HCT116 (cell line): ENCODE data around the gene PPTC7. TPM values are rescaled to one million over a fixed set of nuclear protein-coding genes. Genes with fewer than 3 reads are reported as not detected.

Experiments used
- ATAC-seq: fragments of 200-7000 bp; cut with Tn5 transposase; 2 replicates; pipeline ENCODE4 v1.9.1; 2020; ENCODE audit warnings: mild to moderate bottlenecking, moderate library complexity
- BruUV-seq: library from RNA; stranded (reverse); fragments of 400-500 nt; replicated peaks from 2 replicates; lab custom pipeline; 2021; lab: Mats Ljungman, UMichigan
- CTCF ChIA-PET: fragments of 300-600 bp; sonication (Branson Sonifier 250); formaldehyde crosslinking; loops from one replicate; lab custom pipeline; 2021; ENCODE audit warnings: antibody characterized with exemption; lab: Charles Lee
- POLR2A ChIA-PET: fragments of 300-600, 350-600 bp; sonication (Branson Sonifier 250); formaldehyde crosslinking; loops from one replicate; lab custom pipeline; 2021; ENCODE audit warnings: antibody characterized with exemption; lab: Charles Lee
- RAD21 ChIA-PET, 2 experiments: fragments of 300-600 bp; sonication (Branson Sonifier 250); formaldehyde crosslinking; loops; one replicate each; lab custom pipeline; 2023; ENCODE audit warnings: low total read pairs in 2 of 2; ENCODE audit not compliant: uncharacterized antibody in 2 of 2, unreplicated experiment in 2 of 2, low non-redundant PET in 1 of 2; lab: Charles Lee
- DNase-seq: peaks from one replicate; pipeline ENCODE4 v3.0.0-alpha.2; 2010; ENCODE audit warnings: low read depth, low spot score
- H2AFZ ChIP-seq: fragments of 200-600 bp; shearing (Covaris generic), sonication (generic); 2 replicates; pipeline ENCODE4 v1.6.1; 2017; ENCODE audit warnings: low read depth, mixed run types, mixed read lengths, antibody characterized with exemption, low read length; ENCODE audit not compliant: poor library complexity, severe bottlenecking
- H3K27ac ChIP-seq: 2 replicates; pipeline ENCODE4 v1.5.1; 2012; ENCODE audit warnings: low read depth, low read length
- H3K27me3 ChIP-seq: fragments of 200-600 bp; sonication (generic); 2 replicates; pipeline ENCODE4 v1.6.1; 2016; ENCODE audit warnings: mixed run types, low read length, mixed read lengths; ENCODE audit not compliant: insufficient read depth
- H3K36me3 ChIP-seq, 2 experiments: fragments of 200-500 bp in 1 of 2; fragments of 200-600 bp in 1 of 2; sonication (Bioruptor generic) in 1 of 2; sonication (generic) in 1 of 2; 2 replicates each; pipeline versions ENCODE4 v1.5.1 to v1.6.1; 2014 to 2016; ENCODE audit warnings: low read length in 2 of 2, inconsistent platforms in 1 of 2, mixed read lengths in 1 of 2, mixed run types in 1 of 2; ENCODE audit not compliant: insufficient read depth in 2 of 2, control insufficient read depth in 1 of 2
- H3K4me1 ChIP-seq, 2 experiments: fragments of 200-600 bp in 1 of 2; sonication (generic) in 1 of 2; 2 replicates each; pipeline versions ENCODE4 v1.5.1 to v1.6.1; 2012 to 2017; ENCODE audit warnings: low read length in 2 of 2, inconsistent platforms in 1 of 2, mild to moderate bottlenecking in 1 of 2, mixed read lengths in 1 of 2, mixed run types in 1 of 2, moderate library complexity in 1 of 2; ENCODE audit not compliant: insufficient read depth in 2 of 2, control insufficient read depth in 1 of 2
- H3K4me2 ChIP-seq: fragments of 200-600 bp; sonication (generic); 2 replicates; pipeline ENCODE4 v1.6.1; 2017; ENCODE audit warnings: mixed run types, low read length, mixed read lengths
- H3K4me3 ChIP-seq, 2 experiments: fragments of 200-600 bp in 1 of 2; sonication (generic) in 1 of 2; replicated peaks in 1 of 2; 2 replicates each; pipeline ENCODE4 v1.5.1; 2011 to 2016; ENCODE audit warnings: low read length in 2 of 2, control low read depth in 1 of 2, low read depth in 1 of 2, mild to moderate bottlenecking in 1 of 2, mixed read lengths in 1 of 2, mixed run types in 1 of 2
- H3K79me2 ChIP-seq: fragments of 200-600 bp; sonication (generic); 2 replicates; pipeline ENCODE4 v1.6.1; 2017; ENCODE audit warnings: mild to moderate bottlenecking, mixed run types, low read length, moderate library complexity, mixed read lengths; ENCODE audit not compliant: insufficient read depth
- H3K9ac ChIP-seq: fragments of 200-600 bp; sonication (generic); 2 replicates; pipeline ENCODE4 v1.6.1; 2016; ENCODE audit warnings: low read length, mixed read lengths
- H3K9me2 ChIP-seq: fragments of 200-600 bp; sonication (generic), shearing (Covaris generic); 2 replicates; pipeline ENCODE4 v1.6.1; 2017; ENCODE audit warnings: mixed run types, mild to moderate bottlenecking, moderate library complexity; ENCODE audit not compliant: insufficient read depth
- H3K9me3 ChIP-seq, 2 experiments: fragments of 200-500 bp in 1 of 2; fragments of 200-600 bp in 1 of 2; sonication (Bioruptor generic) in 1 of 2; sonication (generic) in 1 of 2; 2 replicates each; pipeline ENCODE4 v1.6.1; 2014 to 2017; ENCODE audit warnings: low read length in 2 of 2, mixed read lengths in 2 of 2, inconsistent platforms in 1 of 2, low read depth in 1 of 2, mild to moderate bottlenecking in 1 of 2, mixed run types in 1 of 2, moderate library complexity in 1 of 2; ENCODE audit not compliant: control insufficient read depth in 1 of 2, insufficient read depth in 1 of 2
- H4K20me1 ChIP-seq: fragments of 200-600 bp; sonication (generic), shearing (Covaris generic); 2 replicates; pipeline ENCODE4 v1.6.1; 2017; ENCODE audit warnings: mixed run types, mild to moderate bottlenecking, moderate library complexity; ENCODE audit not compliant: insufficient read depth
- CBX3 ChIP-seq: IDR thresholded peaks from 2 replicates; pipeline ENCODE4 v1.6.1; 2012; ENCODE audit warnings: low read depth
- CEBPB ChIP-seq: IDR thresholded peaks from 2 replicates; pipeline ENCODE4 v1.6.1; 2012; ENCODE audit warnings: low read depth
- EGR1 ChIP-seq: IDR thresholded peaks from 2 replicates; pipeline ENCODE4 v1.6.1; 2012; ENCODE audit warnings: low read depth
- ELF1 ChIP-seq: IDR thresholded peaks from 2 replicates; pipeline ENCODE4 v1.6.1; 2012; ENCODE audit warnings: low read depth, borderline replicate concordance
- EZH2 ChIP-seq: fragments of 200-600 bp; sonication (generic); IDR thresholded peaks from 2 replicates; pipeline ENCODE4 v1.6.1; 2017; ENCODE audit warnings: antibody characterized with exemption, mixed run types
- EZH2phosphoT487 ChIP-seq: fragments of 200-600 bp; IDR thresholded peaks from 2 replicates; pipeline ENCODE4 v1.6.1; 2018; ENCODE audit warnings: antibody characterized with exemption, borderline replicate concordance
- JUND ChIP-seq: IDR thresholded peaks from 2 replicates; pipeline ENCODE4 v1.6.1; 2012
- POLR2A ChIP-seq: IDR thresholded peaks from 2 replicates; pipeline ENCODE4 v1.7.0; 2011; ENCODE audit warnings: borderline replicate concordance; ENCODE audit not compliant: insufficient read depth, insufficient read length; ENCODE audit errors: extremely low read depth
- RAD21 ChIP-seq: IDR thresholded peaks from 2 replicates; pipeline ENCODE4 v1.6.1; 2012; ENCODE audit warnings: low read depth, mild to moderate bottlenecking
- REST ChIP-seq: IDR thresholded peaks from 2 replicates; pipeline ENCODE4 v1.6.1; 2012; ENCODE audit warnings: low read depth
- SIN3A ChIP-seq: IDR thresholded peaks from 2 replicates; pipeline ENCODE4 v1.6.1; 2012; ENCODE audit warnings: low read depth
- SRF ChIP-seq: IDR thresholded peaks from 2 replicates; pipeline ENCODE4 v1.6.1; 2012; ENCODE audit warnings: low read depth
- YY1 ChIP-seq: IDR thresholded peaks from 2 replicates; pipeline ENCODE4 v1.6.1; 2011; ENCODE audit warnings: low read length, low read depth, moderate library complexity, mild to moderate bottlenecking; ENCODE audit not compliant: insufficient replicate concordance; ENCODE audit errors: extremely low read depth
- ZFX ChIP-seq: fragments of 450-650 bp; IDR thresholded peaks from 2 replicates; pipeline ENCODE4 v1.6.1; 2017
- ZNF274 ChIP-seq: fragments of 200-500 bp; sonication (Bioruptor generic); IDR thresholded peaks from 2 replicates; pipeline ENCODE4 v1.6.1; 2014; ENCODE audit warnings: mild to moderate bottlenecking, low read depth, low read length, inconsistent platforms
- intact Hi-C: fragments of 100-400 bp; cut with micrococcal nuclease; formaldehyde crosslinking; loops from 2 replicates; pipeline ENCODE4 v1.10.0; 2022
- total RNA-seq: library from RNA; stranded (reverse); gene quantifications from one replicate; pipeline ENCODE4 v1.2.1, GENCODE V29; 2021; ENCODE audit not compliant: unreplicated experiment
- TF ChIP-seq, protein P1 (sequence below), 3 experiments: fragments of 200-600 bp in 1 of 3; sonication (generic) in 1 of 3; IDR thresholded peaks in 2 of 3; conservative IDR thresholded peaks in 1 of 3; 2 replicates each; pipeline ENCODE4 v1.5.1; 2012 to 2017; ENCODE audit warnings: low read depth in 2 of 3, low read length in 2 of 3, antibody characterized with exemption in 1 of 3, borderline replicate concordance in 1 of 3, control low read depth in 1 of 3, mild to moderate bottlenecking in 1 of 3, mixed read lengths in 1 of 3, mixed run types in 1 of 3, moderate library complexity in 1 of 3; ENCODE audit not compliant: insufficient read depth in 1 of 3
- TF ChIP-seq, protein P2 (sequence below): IDR thresholded peaks from 2 replicates; pipeline ENCODE4 v1.6.1; 2012
- TF ChIP-seq, protein P3 (sequence below): IDR thresholded peaks from 2 replicates; pipeline ENCODE4 v1.6.1; 2011; ENCODE audit warnings: mild to moderate bottlenecking, low read length, moderate library complexity; ENCODE audit not compliant: insufficient replicate concordance; ENCODE audit errors: extremely low read depth
- TF ChIP-seq, protein P4 (sequence below): IDR thresholded peaks from 2 replicates; pipeline ENCODE4 v1.6.1; 2012

PPTC7 gene
- total RNA-seq, 1 experiment from 2014 or later, result 25.2 TPM

DNA sequence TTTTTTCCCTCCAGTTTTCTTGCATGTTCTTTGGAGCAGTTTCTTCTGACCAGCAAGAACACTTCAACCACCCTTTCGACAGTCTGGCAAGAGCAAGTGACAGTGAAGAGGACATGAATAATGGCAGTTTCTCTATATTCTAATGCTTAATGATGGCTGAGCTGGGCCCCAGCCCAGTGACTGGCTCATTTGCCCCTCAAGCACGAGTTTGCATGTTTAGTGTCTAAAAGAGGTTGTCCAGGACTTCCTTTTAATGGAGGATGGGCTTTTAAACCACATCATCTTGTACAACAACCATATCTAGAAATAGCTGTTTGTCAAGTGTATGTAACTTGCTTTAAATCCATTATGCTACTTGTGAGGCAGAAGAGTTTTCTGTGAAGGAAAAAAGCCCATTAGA lies 52.6 kb downstream of the PPTC7 start:
- no peak overlapping the region for H3K4me3 ChIP-seq
- ATAC-seq (no peak), DNase-seq (no peak)
- no TSS peak for BruUV-seq
- no peaks in the 10 kb centered on the region for H3K27me3 ChIP-seq
- H3K36me3 ChIP-seq, result peaks cover 0 to 4% of the 10 kb centered on the region in 2 experiments; a peak in 2 of 4 replicates
- ChIA-PET RAD21 (no interaction called here), CTCF (no interaction called here), POLR2A (no interaction called here)
- no peak for TF ChIP-seq YY1
- no peak for TF ChIP-seq CBX3
- no peak for TF ChIP-seq SIN3A
- TF ChIP-seq, protein P1, sequence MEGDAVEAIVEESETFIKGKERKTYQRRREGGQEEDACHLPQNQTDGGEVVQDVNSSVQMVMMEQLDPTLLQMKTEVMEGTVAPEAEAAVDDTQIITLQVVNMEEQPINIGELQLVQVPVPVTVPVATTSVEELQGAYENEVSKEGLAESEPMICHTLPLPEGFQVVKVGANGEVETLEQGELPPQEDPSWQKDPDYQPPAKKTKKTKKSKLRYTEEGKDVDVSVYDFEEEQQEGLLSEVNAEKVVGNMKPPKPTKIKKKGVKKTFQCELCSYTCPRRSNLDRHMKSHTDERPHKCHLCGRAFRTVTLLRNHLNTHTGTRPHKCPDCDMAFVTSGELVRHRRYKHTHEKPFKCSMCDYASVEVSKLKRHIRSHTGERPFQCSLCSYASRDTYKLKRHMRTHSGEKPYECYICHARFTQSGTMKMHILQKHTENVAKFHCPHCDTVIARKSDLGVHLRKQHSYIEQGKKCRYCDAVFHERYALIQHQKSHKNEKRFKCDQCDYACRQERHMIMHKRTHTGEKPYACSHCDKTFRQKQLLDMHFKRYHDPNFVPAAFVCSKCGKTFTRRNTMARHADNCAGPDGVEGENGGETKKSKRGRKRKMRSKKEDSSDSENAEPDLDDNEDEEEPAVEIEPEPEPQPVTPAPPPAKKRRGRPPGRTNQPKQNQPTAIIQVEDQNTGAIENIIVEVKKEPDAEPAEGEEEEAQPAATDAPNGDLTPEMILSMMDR (IDR thresholded peaks at IDR 0.05 in 2 of 3, conservative IDR thresholded peaks at IDR 0.05 in 1 of 3; ENCODE audit: borderline replicate concordance in 1 of 3, insufficient read depth in 1 of 3, low read depth in 2 of 3, low read length in 2 of 3), result no peak
- TF ChIP-seq SRF, result no peak
- TF ChIP-seq, protein P2, sequence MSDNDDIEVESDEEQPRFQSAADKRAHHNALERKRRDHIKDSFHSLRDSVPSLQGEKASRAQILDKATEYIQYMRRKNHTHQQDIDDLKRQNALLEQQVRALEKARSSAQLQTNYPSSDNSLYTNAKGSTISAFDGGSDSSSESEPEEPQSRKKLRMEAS, result no peak
- TF ChIP-seq EZH2phosphoT487, result no peak
- TF ChIP-seq, protein P3, sequence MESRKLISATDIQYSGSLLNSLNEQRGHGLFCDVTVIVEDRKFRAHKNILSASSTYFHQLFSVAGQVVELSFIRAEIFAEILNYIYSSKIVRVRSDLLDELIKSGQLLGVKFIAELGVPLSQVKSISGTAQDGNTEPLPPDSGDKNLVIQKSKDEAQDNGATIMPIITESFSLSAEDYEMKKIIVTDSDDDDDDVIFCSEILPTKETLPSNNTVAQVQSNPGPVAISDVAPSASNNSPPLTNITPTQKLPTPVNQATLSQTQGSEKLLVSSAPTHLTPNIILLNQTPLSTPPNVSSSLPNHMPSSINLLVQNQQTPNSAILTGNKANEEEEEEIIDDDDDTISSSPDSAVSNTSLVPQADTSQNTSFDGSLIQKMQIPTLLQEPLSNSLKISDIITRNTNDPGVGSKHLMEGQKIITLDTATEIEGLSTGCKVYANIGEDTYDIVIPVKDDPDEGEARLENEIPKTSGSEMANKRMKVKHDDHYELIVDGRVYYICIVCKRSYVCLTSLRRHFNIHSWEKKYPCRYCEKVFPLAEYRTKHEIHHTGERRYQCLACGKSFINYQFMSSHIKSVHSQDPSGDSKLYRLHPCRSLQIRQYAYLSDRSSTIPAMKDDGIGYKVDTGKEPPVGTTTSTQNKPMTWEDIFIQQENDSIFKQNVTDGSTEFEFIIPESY, result no peak
- no peak for TF ChIP-seq POLR2A
- TF ChIP-seq EGR1, result no peak
- TF ChIP-seq RAD21, result no peak
- no peak for TF ChIP-seq JUND
- no peak for TF ChIP-seq REST
- TF ChIP-seq ZNF274, result no peak
- TF ChIP-seq EZH2, result no peak
- TF ChIP-seq CEBPB, result no peak
- TF ChIP-seq ELF1, result no peak
- TF ChIP-seq, protein P4, sequence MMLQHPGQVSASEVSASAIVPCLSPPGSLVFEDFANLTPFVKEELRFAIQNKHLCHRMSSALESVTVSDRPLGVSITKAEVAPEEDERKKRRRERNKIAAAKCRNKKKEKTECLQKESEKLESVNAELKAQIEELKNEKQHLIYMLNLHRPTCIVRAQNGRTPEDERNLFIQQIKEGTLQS, result no peak
- TF ChIP-seq ZFX, result no peak
- no peak overlapping the region for H2AFZ ChIP-seq
- H3K79me2 ChIP-seq, result peaks cover 9% of the 10 kb centered on the region; the same call in 1 of the 2 replicates
- H3K4me2 ChIP-seq, result no peak overlapping the region
- intact Hi-C loops, result no loop called here
- no peaks in the 10 kb centered on the region for H3K9me2 ChIP-seq
- no peak overlapping the region for H3K27ac ChIP-seq
- no peaks in the 10 kb centered on the region for H4K20me1 ChIP-seq
- no peak overlapping the region for H3K9ac ChIP-seq
- peaks cover 0 to 6% of the 10 kb centered on the region in 2 experiments; a peak in 1 of 4 replicates for H3K4me1 ChIP-seq
- H3K9me3 ChIP-seq, result no peaks in the 10 kb centered on the region
